VCaP (cell line): ENCODE results near the gene MAG.

Source experiments
- H3K27ac ChIP-seq: fragments of 450-650 bp; 2 replicates; pipeline ENCODE4 v1.5.1; 2017
- CTCF ChIP-seq: fragments of 450-650 bp; conservative IDR thresholded peaks from 2 replicates; pipeline ENCODE4 v1.5.1; 2017; ENCODE audit warnings: mild to moderate bottlenecking, moderate library complexity

The MAG gene

GRCh38 chr19:35267353-35267817, 24.6 kb upstream of the MAG start:
- TF ChIP-seq CTCF, result no peak

GRCh38 chr19:35267818-35268535, 24.0 kb upstream of the MAG start:
- peak overlapping the region; percentile 100 for H3K27ac ChIP-seq
- no peak for TF ChIP-seq CTCF

More at GRCh38 chr19:35267353-35267817, 24.6 kb upstream of the MAG start:
- H3K27ac ChIP-seq, result peak overlapping the region; percentile 100

GRCh38 chr19:35268536-35269437, 23.2 kb upstream of the MAG start, which contains the start of gene USF2:
Gene USF2 (plus strand): TSS chr19:35268962. CDS start chr19:35269102, 140 bp downstream.
- peak within 1 kb of the TSS; percentile 100 for H3K27ac ChIP-seq
- TF ChIP-seq CTCF, result no peak

GRCh38 chr19:35269438-35270117, 22.4 kb upstream of the MAG start:
- peak; percentile 97 for TF ChIP-seq CTCF
- H3K27ac ChIP-seq, result peak overlapping the region; percentile 100

GRCh38 chr19:35270381-35270811, 21.6 kb upstream of the MAG start:
- peak overlapping the region; percentile 100 for H3K27ac ChIP-seq
- TF ChIP-seq CTCF, result no peak

GRCh38 chr19:35271546-35271945, 20.4 kb upstream of the MAG start:
- no peak for TF ChIP-seq CTCF
- peak overlapping the region; percentile 100; the same call in 1 of the 2 replicates for H3K27ac ChIP-seq
